ENCODE results near the gene TNNI3K. TPM values are rescaled to one million over a fixed set of nuclear protein-coding genes. Genes with fewer than 3 reads are reported as not detected.

TNNI3K gene
- polyA plus RNA-seq, 1 donor from 2014 or later, result 3.5 TPM

GRCh38 chr1:74586253-74586897 lies 351.2 kb downstream of the TNNI3K start:
- H2AFZ ChIP-seq (ENCODE audit: low read depth, low read length), result no peak overlapping the region
- H3K27me3 ChIP-seq (ENCODE audit: insufficient read depth, low read depth, low read length), result no peaks in the 10 kb centered on the region
- TF ChIP-seq EZH2 (IDR thresholded peaks at IDR 0.05; ENCODE audit: borderline replicate concordance, insufficient read depth, low read length, poor library complexity, severe bottlenecking), result no peak
- TF ChIP-seq POLR2AphosphoS5 (IDR thresholded peaks at IDR 0.05), result no peak
- TF ChIP-seq TAF1 (IDR thresholded peaks at IDR 0.05; ENCODE audit: low read depth), result no peak
- TF ChIP-seq, protein P1, sequence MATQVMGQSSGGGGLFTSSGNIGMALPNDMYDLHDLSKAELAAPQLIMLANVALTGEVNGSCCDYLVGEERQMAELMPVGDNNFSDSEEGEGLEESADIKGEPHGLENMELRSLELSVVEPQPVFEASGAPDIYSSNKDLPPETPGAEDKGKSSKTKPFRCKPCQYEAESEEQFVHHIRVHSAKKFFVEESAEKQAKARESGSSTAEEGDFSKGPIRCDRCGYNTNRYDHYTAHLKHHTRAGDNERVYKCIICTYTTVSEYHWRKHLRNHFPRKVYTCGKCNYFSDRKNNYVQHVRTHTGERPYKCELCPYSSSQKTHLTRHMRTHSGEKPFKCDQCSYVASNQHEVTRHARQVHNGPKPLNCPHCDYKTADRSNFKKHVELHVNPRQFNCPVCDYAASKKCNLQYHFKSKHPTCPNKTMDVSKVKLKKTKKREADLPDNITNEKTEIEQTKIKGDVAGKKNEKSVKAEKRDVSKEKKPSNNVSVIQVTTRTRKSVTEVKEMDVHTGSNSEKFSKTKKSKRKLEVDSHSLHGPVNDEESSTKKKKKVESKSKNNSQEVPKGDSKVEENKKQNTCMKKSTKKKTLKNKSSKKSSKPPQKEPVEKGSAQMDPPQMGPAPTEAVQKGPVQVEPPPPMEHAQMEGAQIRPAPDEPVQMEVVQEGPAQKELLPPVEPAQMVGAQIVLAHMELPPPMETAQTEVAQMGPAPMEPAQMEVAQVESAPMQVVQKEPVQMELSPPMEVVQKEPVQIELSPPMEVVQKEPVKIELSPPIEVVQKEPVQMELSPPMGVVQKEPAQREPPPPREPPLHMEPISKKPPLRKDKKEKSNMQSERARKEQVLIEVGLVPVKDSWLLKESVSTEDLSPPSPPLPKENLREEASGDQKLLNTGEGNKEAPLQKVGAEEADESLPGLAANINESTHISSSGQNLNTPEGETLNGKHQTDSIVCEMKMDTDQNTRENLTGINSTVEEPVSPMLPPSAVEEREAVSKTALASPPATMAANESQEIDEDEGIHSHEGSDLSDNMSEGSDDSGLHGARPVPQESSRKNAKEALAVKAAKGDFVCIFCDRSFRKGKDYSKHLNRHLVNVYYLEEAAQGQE (IDR thresholded peaks at IDR 0.05; ENCODE audit: borderline replicate concordance), result no peak
- TF ChIP-seq, protein P2, sequence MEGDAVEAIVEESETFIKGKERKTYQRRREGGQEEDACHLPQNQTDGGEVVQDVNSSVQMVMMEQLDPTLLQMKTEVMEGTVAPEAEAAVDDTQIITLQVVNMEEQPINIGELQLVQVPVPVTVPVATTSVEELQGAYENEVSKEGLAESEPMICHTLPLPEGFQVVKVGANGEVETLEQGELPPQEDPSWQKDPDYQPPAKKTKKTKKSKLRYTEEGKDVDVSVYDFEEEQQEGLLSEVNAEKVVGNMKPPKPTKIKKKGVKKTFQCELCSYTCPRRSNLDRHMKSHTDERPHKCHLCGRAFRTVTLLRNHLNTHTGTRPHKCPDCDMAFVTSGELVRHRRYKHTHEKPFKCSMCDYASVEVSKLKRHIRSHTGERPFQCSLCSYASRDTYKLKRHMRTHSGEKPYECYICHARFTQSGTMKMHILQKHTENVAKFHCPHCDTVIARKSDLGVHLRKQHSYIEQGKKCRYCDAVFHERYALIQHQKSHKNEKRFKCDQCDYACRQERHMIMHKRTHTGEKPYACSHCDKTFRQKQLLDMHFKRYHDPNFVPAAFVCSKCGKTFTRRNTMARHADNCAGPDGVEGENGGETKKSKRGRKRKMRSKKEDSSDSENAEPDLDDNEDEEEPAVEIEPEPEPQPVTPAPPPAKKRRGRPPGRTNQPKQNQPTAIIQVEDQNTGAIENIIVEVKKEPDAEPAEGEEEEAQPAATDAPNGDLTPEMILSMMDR (IDR thresholded peaks at IDR 0.05; ENCODE audit: poor library complexity, severe bottlenecking), result no peak
- no peak for TF ChIP-seq RAD21 (conservative IDR thresholded peaks at IDR 0.05)
- TF ChIP-seq MXI1 (conservative IDR thresholded peaks at IDR 0.05; ENCODE audit: poor library complexity, severe bottlenecking), result no peak
- no peak for TF ChIP-seq SMC3 (conservative IDR thresholded peaks at IDR 0.05; ENCODE audit: poor library complexity)
- no peak for TF ChIP-seq EP300 (conservative IDR thresholded peaks at IDR 0.05; ENCODE audit: poor library complexity, severe bottlenecking)
- H3K27ac ChIP-seq (ENCODE audit: low read length), result no peak overlapping the region
- H3K9ac ChIP-seq (ENCODE audit: low read length), result no peak overlapping the region
- no peaks in the 10 kb centered on the region for H3K9me3 ChIP-seq (ENCODE audit: low read length)
- H3F3A ChIP-seq (ENCODE audit: insufficient read depth, low read length, poor library complexity, severe bottlenecking), result no peaks in the 10 kb centered on the region
- no peak overlapping the region for H3K4me3 ChIP-seq (ENCODE audit: low read length)
- H3K4me2 ChIP-seq (ENCODE audit: low read length), result no peak overlapping the region
- H3K79me2 ChIP-seq (replicated peaks; ENCODE audit: insufficient read depth, low read length), result no peaks in the 10 kb centered on the region
- H3K9me2 ChIP-seq (ENCODE audit: insufficient read depth, low read length), result no peaks in the 10 kb centered on the region
- no peaks in the 10 kb centered on the region for H4K20me1 ChIP-seq (ENCODE audit: insufficient read depth)
- no peaks in the 10 kb centered on the region for H3K36me3 ChIP-seq (ENCODE audit: insufficient read depth, low read length)

GRCh38 chr1:74587888-74588287 lies 352.7 kb downstream of the TNNI3K start:
- TF ChIP-seq, protein P1 (IDR thresholded peaks at IDR 0.05; ENCODE audit: borderline replicate concordance), result no peak
- no peak for TF ChIP-seq EZH2 (IDR thresholded peaks at IDR 0.05; ENCODE audit: borderline replicate concordance, insufficient read depth, low read length, poor library complexity, severe bottlenecking)
- no peak for TF ChIP-seq MXI1 (conservative IDR thresholded peaks at IDR 0.05; ENCODE audit: poor library complexity, severe bottlenecking)
- TF ChIP-seq POLR2AphosphoS5 (IDR thresholded peaks at IDR 0.05), result no peak
- no peak for TF ChIP-seq RAD21 (conservative IDR thresholded peaks at IDR 0.05)
- no peak for TF ChIP-seq SMC3 (conservative IDR thresholded peaks at IDR 0.05; ENCODE audit: poor library complexity)
- no peak for TF ChIP-seq TAF1 (IDR thresholded peaks at IDR 0.05; ENCODE audit: low read depth)
- TF ChIP-seq, protein P2 (IDR thresholded peaks at IDR 0.05; ENCODE audit: poor library complexity, severe bottlenecking), result no peak
- TF ChIP-seq EP300 (conservative IDR thresholded peaks at IDR 0.05; ENCODE audit: poor library complexity, severe bottlenecking), result no peak
- H4K20me1 ChIP-seq (ENCODE audit: insufficient read depth), result no peaks in the 10 kb centered on the region
- no peaks in the 10 kb centered on the region for H3K79me2 ChIP-seq (replicated peaks; ENCODE audit: insufficient read depth, low read length)
- H3K9ac ChIP-seq (ENCODE audit: low read length), result no peak overlapping the region
- no peaks in the 10 kb centered on the region for H3K36me3 ChIP-seq (ENCODE audit: insufficient read depth, low read length)
- H3K4me2 ChIP-seq (ENCODE audit: low read length), result no peak overlapping the region
- H3K9me3 ChIP-seq (ENCODE audit: low read length), result no peaks in the 10 kb centered on the region
- H3K27me3 ChIP-seq (ENCODE audit: insufficient read depth, low read depth, low read length), result no peaks in the 10 kb centered on the region
- no peaks in the 10 kb centered on the region for H3K9me2 ChIP-seq (ENCODE audit: insufficient read depth, low read length)
- H2AFZ ChIP-seq (ENCODE audit: low read depth, low read length), result no peak overlapping the region
- H3K27ac ChIP-seq (ENCODE audit: low read length), result no peak overlapping the region
- H3K4me3 ChIP-seq (ENCODE audit: low read length), result no peak overlapping the region
- no peaks in the 10 kb centered on the region for H3F3A ChIP-seq (ENCODE audit: insufficient read depth, low read length, poor library complexity, severe bottlenecking)

Data from neural cell (in vitro differentiated cells).